Body of pancreas (tissue), 4 donors: ENCODE data around the gene TBC1D16.

ENCODE experiments used
- CTCF ChIP-seq, 7 experiments: fragments of 450-650 bp in 4 of 7; fragments of 200-600 bp in 3 of 7; sonication (generic) in 3 of 7; IDR thresholded peaks; one replicate each; pipeline ENCODE4 v1.5.1; 2016 to 2019; ENCODE audit warnings: antibody characterized with exemption in 7 of 7
- POLR2A ChIP-seq, 3 donors: fragments of 450-650 bp; IDR thresholded peaks; one replicate each; pipeline ENCODE4 v1.6.1; 2016; ENCODE audit warnings: antibody characterized with exemption in 3 of 3, mild to moderate bottlenecking in 2 of 3

GRCh38 chr17:79901131-79901530 is 134.5 kb downstream of the TBC1D16 start:
- no peak for TF ChIP-seq POLR2A (IDR thresholded peaks at IDR 0.05)
- no peak for TF ChIP-seq CTCF (IDR thresholded peaks at IDR 0.05)
